Testis (tissue), 2 donors: ENCODE data around the gene THRSP.

ENCODE experiments used
- CTCF ChIP-seq, 3 experiments: fragments of 450-650 bp in 2 of 3; fragments of 200-600 bp in 1 of 3; sonication (generic) in 1 of 3; IDR thresholded peaks; one replicate each; pipeline ENCODE4 v1.5.1; 2016 to 2019; ENCODE audit warnings: antibody characterized with exemption in 3 of 3, mild to moderate bottlenecking in 2 of 3, moderate library complexity in 1 of 3
- POLR2A ChIP-seq: fragments of 450-650 bp; IDR thresholded peaks from one replicate; pipeline ENCODE4 v1.6.1; 2017; ENCODE audit warnings: antibody characterized with exemption, mild to moderate bottlenecking, moderate library complexity

GRCh38 chr11:78049348-78049747 is 14.3 kb upstream of the THRSP start:
- TF ChIP-seq CTCF (IDR thresholded peaks at IDR 0.05) = no peak
- no peak for TF ChIP-seq POLR2A
